GM12878 (cell line): ENCODE data around the gene ANKRD1. TPM values are rescaled to one million over a fixed set of nuclear protein-coding genes. Genes with fewer than 3 reads are reported as not detected.

ENCODE experiments used
- CBX5 ChIP-seq: sonication (generic); IDR thresholded peaks from 2 replicates; pipeline ENCODE4 v1.6.1; 2016; ENCODE audit warnings: low read depth, moderate library complexity, mild to moderate bottlenecking, inconsistent platforms
- CREM ChIP-seq: IDR thresholded peaks from 2 replicates; pipeline ENCODE4 v1.6.1; 2014; ENCODE audit warnings: antibody characterized with exemption, low read depth
- HDAC2 ChIP-seq: fragments of 200-600 bp; sonication (generic); IDR thresholded peaks from 2 replicates; pipeline ENCODE4 v1.6.1; 2017
- IKZF2 ChIP-seq, 2 experiments: fragments of 450-650 bp; IDR thresholded peaks; 2 replicates each; pipeline ENCODE4 v1.6.1; 2017; ENCODE audit warnings: mild to moderate bottlenecking in 2 of 2, moderate library complexity in 2 of 2
- KLF5 ChIP-seq: fragments of 450-650 bp; IDR thresholded peaks from 2 replicates; pipeline ENCODE4 v1.6.1; 2014; ENCODE audit warnings: mild to moderate bottlenecking; ENCODE audit not compliant: partially characterized antibody
- MAX ChIP-seq: IDR thresholded peaks from 2 replicates; pipeline ENCODE4 v1.6.1; 2012; ENCODE audit warnings: low read depth, low read length, improper control_type of control experiment
- MEF2A ChIP-seq: IDR thresholded peaks from 2 replicates; pipeline ENCODE4 v1.6.1; 2011; ENCODE audit warnings: low read depth, mild to moderate bottlenecking, low read length, moderate library complexity; ENCODE audit not compliant: insufficient read depth
- NFXL1 ChIP-seq: fragments of 450-650 bp; IDR thresholded peaks from 2 replicates; pipeline ENCODE4 v1.6.1; 2017; ENCODE audit warnings: antibody characterized with exemption, mild to moderate bottlenecking, borderline replicate concordance
- NRF1 ChIP-seq: conservative IDR thresholded peaks from 2 replicates; pipeline ENCODE4 v1.6.1; 2011; ENCODE audit warnings: mild to moderate bottlenecking, low read depth, low read length, improper control_type of control experiment
- PKNOX1 ChIP-seq: fragments of 450-650 bp; IDR thresholded peaks from 2 replicates; pipeline ENCODE4 v1.6.1; 2016; ENCODE audit warnings: mild to moderate bottlenecking
- POLR2AphosphoS2 ChIP-seq: IDR thresholded peaks from 2 replicates; pipeline ENCODE4 v1.6.1; 2011; ENCODE audit warnings: low read depth, mild to moderate bottlenecking, low read length, improper control_type of control experiment, moderate library complexity
- SRF ChIP-seq, 2 experiments: IDR thresholded peaks; 2 replicates each; pipeline ENCODE4 v1.6.1; 2011; ENCODE audit warnings: low read depth in 2 of 2, low read length in 2 of 2, mild to moderate bottlenecking in 1 of 2, moderate library complexity in 1 of 2
- YY1 ChIP-seq: IDR thresholded peaks from 2 replicates; pipeline ENCODE4 v1.6.1; 2011; ENCODE audit warnings: low read depth, mild to moderate bottlenecking, low read length
- ZNF592 ChIP-seq: fragments of 450-650 bp; IDR thresholded peaks from 2 replicates; pipeline ENCODE4 v1.6.1; 2017; ENCODE audit warnings: mild to moderate bottlenecking, moderate library complexity
- polyA plus RNA-seq, 11 experiments: library from polyadenylated mRNA; depleted of rRNA in 4 of 11; unstranded in 6 of 11; stranded (reverse) in 5 of 11; fragments of >200 nt; fragmentation: Nextera tagmentation in 4 of 11; fragmentation: Illumina TruSeq in 1 of 11; extraction: Ambion mirVana in 4 of 11; extraction: Trizol in 1 of 11; gene quantifications; 1 replicate in 1 of 11; 2 replicates in 10 of 11; pipeline versions ENCODE4 v1.2.1 to v1.2.3, GENCODE V29; 2011 to 2016; ENCODE audit warnings: inconsistent platforms in 2 of 11, missing spikeins in 2 of 11, low read depth in 1 of 11
- total RNA-seq, 4 experiments: library from RNA; depleted of rRNA in 3 of 4; stranded (reverse); fragments of >200 nt in 3 of 4; fragmentation: Illumina TruSeq in 1 of 4; extraction: Trizol in 1 of 4; gene quantifications; 2 replicates each; pipeline versions ENCODE4 v1.2.1 to v1.2.3, GENCODE V29; 2013 to 2021

ANKRD1 gene
- total and polyA plus RNA-seq, 10 of the 15 experiments (the other 5 are each of a cell fraction or from before 2014, with no cell fraction given): not detected

GRCh38 chr10:90960355-90960814, 39.5 kb upstream of the ANKRD1 start (continued):
- TF ChIP-seq ZNF592 (no peak), HDAC2 (no peak), PKNOX1 (peak; percentile 33; the same call in 1 of the 2 replicates), NRF1 (no peak), IKZF2 (IDR thresholded peaks at IDR 0.05) (no peak), CREM (peak; percentile 54; the same call in 1 of the 2 replicates), YY1 (no peak), MAX (no peak), CBX5 (no peak), MEF2A (0 out of 2 replicates have a peak, but pooled peaks have one; percentile 51), NFXL1 (no peak), KLF5 (no peak), POLR2AphosphoS2 (no peak), SRF (IDR thresholded peaks at IDR 0.05; ENCODE audit: low read depth in 2 of 2, low read length in 2 of 2) (no peak)
